ENCODE measurements around the gene FAM117A.
"Not testable (repeated sequence)": the region's sequence is repeated elsewhere in the genome, so short reads cannot be mapped to it uniquely, and the experiment has no call there.

FAM117A gene

DNA sequence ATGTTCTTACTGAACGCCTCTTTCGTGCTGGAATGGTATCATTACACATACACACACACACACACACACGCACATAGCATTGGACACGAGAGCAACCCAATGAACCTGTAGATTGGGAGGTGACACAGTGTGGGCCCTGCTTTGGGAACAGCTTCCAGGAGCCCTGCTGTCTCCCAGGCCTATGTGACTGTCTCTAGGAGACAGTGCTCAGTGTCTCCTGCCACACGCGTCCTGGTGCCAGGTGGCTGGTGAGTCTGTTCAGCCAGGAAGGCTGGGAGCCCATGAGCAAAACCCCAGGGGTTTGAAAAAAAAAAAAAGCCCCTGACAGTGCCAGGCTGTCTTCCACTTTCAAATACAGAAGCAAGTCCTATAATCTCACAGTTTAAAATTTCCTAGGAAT lies 83.6 kb downstream of the FAM117A start:
- Histone ChIP-seq H3K27me3 (replicated peaks; ENCODE audit: control insufficient read depth, insufficient read depth, low read length, poor library complexity, severe bottlenecking) (no peaks in the 10 kb centered on the region), H3K9me3 (ENCODE audit: control insufficient read depth, low read length) (no peaks in the 10 kb centered on the region), H3K4me3 (ENCODE audit: insufficient read depth, low read depth, low read length, poor library complexity, severe bottlenecking) (no peak overlapping the region), H3K27ac (ENCODE audit: insufficient read depth, low read length, poor library complexity, severe bottlenecking) (no peak overlapping the region), H3K4me1 (ENCODE audit: control insufficient read depth, insufficient read depth, low read length, poor library complexity, severe bottlenecking) (peaks cover 16% of the 10 kb centered on the region), H3K36me3 (ENCODE audit: control insufficient read depth, insufficient read depth, low read length) (no peaks in the 10 kb centered on the region)
- DNase-seq = no peak

DNA sequence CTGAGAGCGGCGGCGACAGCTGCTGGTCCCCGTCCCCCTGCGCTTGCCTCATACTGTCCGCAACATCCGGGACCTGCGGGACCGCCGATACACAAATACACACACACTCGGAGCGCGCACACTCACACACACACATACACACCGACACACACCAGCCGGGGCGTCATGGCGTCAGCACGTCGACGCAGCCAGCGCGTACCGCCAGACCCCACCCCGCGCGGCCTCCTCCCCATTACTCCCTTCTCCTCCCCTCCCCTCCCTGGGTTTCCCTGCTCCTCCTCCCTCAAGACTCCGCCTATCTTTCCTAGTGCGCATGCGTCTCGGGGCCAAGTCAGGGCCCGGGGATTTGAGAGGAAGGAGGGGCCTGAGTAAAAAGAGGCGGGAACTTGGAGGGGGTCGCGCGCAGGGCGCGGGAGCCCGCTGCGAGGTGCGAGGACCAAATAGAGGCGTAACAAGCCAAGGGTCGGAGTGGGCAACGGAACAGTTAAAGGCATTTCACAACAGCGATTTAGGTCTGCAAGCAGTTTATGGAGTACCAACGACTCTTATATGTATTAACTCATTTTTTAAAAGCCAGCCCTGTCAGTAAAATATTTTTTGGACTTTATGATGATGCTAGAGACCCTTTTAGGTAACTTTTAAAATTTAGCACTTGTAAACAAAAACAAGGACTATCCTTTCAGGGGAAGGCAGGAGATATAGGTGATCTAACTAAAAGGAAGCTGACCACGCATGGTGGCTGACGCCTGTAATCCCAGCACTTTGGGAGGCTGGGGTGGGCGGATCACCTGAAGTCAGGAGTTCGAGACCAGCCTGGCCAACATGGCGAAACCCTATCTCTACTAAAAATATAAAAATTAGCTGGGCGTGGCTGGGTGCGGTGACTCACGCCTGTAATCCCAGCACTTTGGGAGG lies 85.7 kb downstream of the FAM117A start, which contains the start of gene SPOP:
Gene SPOP (minus strand): TSS at position 165 of the 915 bp plus-strand sequence. CDS start 55,287 bp downstream, outside the sequence.
- Histone ChIP-seq H3K9me3 (ENCODE audit: control insufficient read depth, low read length) (no peaks in the 10 kb centered on the region), H3K27ac (ENCODE audit: insufficient read depth, low read length, poor library complexity, severe bottlenecking) (peak within 1 kb of the TSS; percentile 98), H3K36me3 (ENCODE audit: control insufficient read depth, insufficient read depth, low read length) (peaks cover 7% of the 10 kb centered on the region), H3K4me1 (ENCODE audit: control insufficient read depth, insufficient read depth, low read length, poor library complexity, severe bottlenecking) (peaks cover 28% of the 10 kb centered on the region), H3K27me3 (replicated peaks; ENCODE audit: control insufficient read depth, insufficient read depth, low read length, poor library complexity, severe bottlenecking) (no peaks in the 10 kb centered on the region), H3K4me3 (ENCODE audit: insufficient read depth, low read depth, low read length, poor library complexity, severe bottlenecking) (peak within 1 kb of the TSS; percentile 60)
- DNase-seq = peak; percentile 98 to 99 (median 98)

- Histone ChIP-seq H3K36me3 (ENCODE audit: control insufficient read depth, insufficient read depth, low read length) (peaks cover 7% of the 10 kb centered on the region), H3K27ac (ENCODE audit: insufficient read depth, low read length, poor library complexity, severe bottlenecking) (peak overlapping the region; percentile 98), H3K9me3 (ENCODE audit: control insufficient read depth, low read length) (no peaks in the 10 kb centered on the region), H3K27me3 (replicated peaks; ENCODE audit: control insufficient read depth, insufficient read depth, low read length, poor library complexity, severe bottlenecking) (no peaks in the 10 kb centered on the region), H3K4me1 (ENCODE audit: control insufficient read depth, insufficient read depth, low read length, poor library complexity, severe bottlenecking) (peaks cover 30% of the 10 kb centered on the region), H3K4me3 (ENCODE audit: insufficient read depth, low read depth, low read length, poor library complexity, severe bottlenecking) (peak overlapping the region; percentile 60)
- peak; percentile 88 to 96 (median 95) for DNase-seq
Observed at GRCh38 chr17:49677134-49677932, 86.6 kb downstream of the FAM117A start.

GRCh38 chr17:49676276-49676868 lies 87.6 kb downstream of the FAM117A start:
- Histone ChIP-seq H3K4me3 (ENCODE audit: insufficient read depth, low read depth, low read length, poor library complexity, severe bottlenecking) (peak overlapping the region; percentile 60), H3K36me3 (ENCODE audit: control insufficient read depth, insufficient read depth, low read length) (peaks cover 7% of the 10 kb centered on the region), H3K27me3 (replicated peaks; ENCODE audit: control insufficient read depth, insufficient read depth, low read length, poor library complexity, severe bottlenecking) (no peaks in the 10 kb centered on the region), H3K27ac (ENCODE audit: insufficient read depth, low read length, poor library complexity, severe bottlenecking) (peak overlapping the region; percentile 98), H3K4me1 (ENCODE audit: control insufficient read depth, insufficient read depth, low read length, poor library complexity, severe bottlenecking) (peaks cover 30% of the 10 kb centered on the region), H3K9me3 (ENCODE audit: control insufficient read depth, low read length) (no peaks in the 10 kb centered on the region)
- DNase-seq = peak in 1 of 3 donors; percentile 30

DNA sequence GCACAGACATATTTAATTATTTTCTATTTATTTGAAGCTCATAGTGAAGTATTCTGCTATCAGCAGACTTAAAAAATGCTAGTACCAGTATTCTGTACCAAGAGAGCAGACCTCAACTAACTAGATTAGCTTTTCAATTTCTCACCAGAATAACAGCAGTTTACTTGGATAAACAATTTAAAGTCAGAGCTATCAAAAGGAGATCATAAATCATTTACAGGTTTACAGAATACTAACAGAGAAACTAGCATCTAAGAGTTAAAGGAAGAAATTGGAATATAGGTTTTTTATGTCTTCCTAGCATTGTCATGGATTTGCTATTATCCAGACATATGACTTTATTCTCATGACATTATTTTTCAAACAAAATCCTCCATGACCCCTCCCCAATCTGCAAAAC lies 89.4 kb downstream of the FAM117A start:
- Histone ChIP-seq H3K4me3 (ENCODE audit: insufficient read depth, low read depth, low read length, poor library complexity, severe bottlenecking) (no peak overlapping the region), H3K27ac (ENCODE audit: insufficient read depth, low read length, poor library complexity, severe bottlenecking) (peak overlapping the region; percentile 18), H3K36me3 (ENCODE audit: control insufficient read depth, insufficient read depth, low read length) (peaks cover 7% of the 10 kb centered on the region), H3K9me3 (ENCODE audit: control insufficient read depth, low read length) (no peaks in the 10 kb centered on the region), H3K27me3 (replicated peaks; ENCODE audit: control insufficient read depth, insufficient read depth, low read length, poor library complexity, severe bottlenecking) (no peaks in the 10 kb centered on the region), H3K4me1 (ENCODE audit: control insufficient read depth, insufficient read depth, low read length, poor library complexity, severe bottlenecking) (peaks cover 30% of the 10 kb centered on the region)
- DNase-seq = no peak

GRCh38 chr17:49673679-49674078 lies 90.3 kb downstream of the FAM117A start:
- H3K4me3 ChIP-seq (ENCODE audit: insufficient read depth, low read depth, low read length, poor library complexity, severe bottlenecking); H3K9me3 ChIP-seq (ENCODE audit: control insufficient read depth, low read length); DNase-seq; H3K36me3 ChIP-seq (ENCODE audit: control insufficient read depth, insufficient read depth, low read length); H3K27ac ChIP-seq (ENCODE audit: insufficient read depth, low read length, poor library complexity, severe bottlenecking); H3K27me3 ChIP-seq (replicated peaks; ENCODE audit: control insufficient read depth, insufficient read depth, low read length, poor library complexity, severe bottlenecking): not testable (repeated sequence)
- peaks cover 30% of the 10 kb centered on the region for H3K4me1 ChIP-seq (ENCODE audit: control insufficient read depth, insufficient read depth, low read length, poor library complexity, severe bottlenecking)

GRCh38 chr17:49670641-49671040 lies 93.3 kb downstream of the FAM117A start:
- Histone ChIP-seq H3K4me1 (ENCODE audit: control insufficient read depth, insufficient read depth, low read length, poor library complexity, severe bottlenecking) (peaks cover 17% of the 10 kb centered on the region), H3K27ac (ENCODE audit: insufficient read depth, low read length, poor library complexity, severe bottlenecking) (peak overlapping the region; percentile 18)

GRCh38 chr17:49670002-49670401 lies 93.9 kb downstream of the FAM117A start:
- H3K27me3 ChIP-seq (replicated peaks; ENCODE audit: control insufficient read depth, insufficient read depth, low read length, poor library complexity, severe bottlenecking) = no peaks in the 10 kb centered on the region
- no peaks in the 10 kb centered on the region for H3K9me3 ChIP-seq (ENCODE audit: control insufficient read depth, low read length)
- peaks cover 5% of the 10 kb centered on the region for H3K36me3 ChIP-seq (ENCODE audit: control insufficient read depth, insufficient read depth, low read length)
- no peak overlapping the region for H3K4me3 ChIP-seq (ENCODE audit: insufficient read depth, low read depth, low read length, poor library complexity, severe bottlenecking)
- H3K4me1 ChIP-seq (ENCODE audit: control insufficient read depth, insufficient read depth, low read length, poor library complexity, severe bottlenecking) = peaks cover 12% of the 10 kb centered on the region
- no peak overlapping the region for H3K27ac ChIP-seq (ENCODE audit: insufficient read depth, low read length, poor library complexity, severe bottlenecking)
- DNase-seq = no peak

More at GRCh38 chr17:49670641-49671040, 93.3 kb downstream of the FAM117A start:
- H3K27me3 ChIP-seq (replicated peaks; ENCODE audit: control insufficient read depth, insufficient read depth, low read length, poor library complexity, severe bottlenecking) = no peaks in the 10 kb centered on the region
- peaks cover 7% of the 10 kb centered on the region for H3K36me3 ChIP-seq (ENCODE audit: control insufficient read depth, insufficient read depth, low read length)
- no peak for DNase-seq
- no peak overlapping the region for H3K4me3 ChIP-seq (ENCODE audit: insufficient read depth, low read depth, low read length, poor library complexity, severe bottlenecking)
- H3K9me3 ChIP-seq (ENCODE audit: control insufficient read depth, low read length) = no peaks in the 10 kb centered on the region

DNA sequence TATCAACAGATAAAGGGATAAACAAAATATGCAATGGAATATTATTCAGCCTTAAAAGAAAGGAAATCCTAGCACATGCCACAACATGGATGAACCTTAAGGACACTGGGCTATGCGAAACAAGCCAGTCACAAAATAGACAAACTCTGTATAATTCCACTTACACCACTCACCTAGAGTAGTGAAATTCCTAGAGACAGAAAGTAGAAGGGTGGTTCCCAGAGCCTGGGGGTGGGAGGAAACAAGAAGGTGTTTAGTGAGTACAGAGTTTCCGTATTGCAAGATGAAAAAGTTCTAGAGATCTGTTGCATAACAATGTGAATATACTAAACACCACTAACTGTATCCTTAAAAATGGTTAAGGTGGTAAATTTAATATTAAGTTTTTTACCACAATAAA lies 96.1 kb downstream of the FAM117A start:
- Histone ChIP-seq H3K4me1 (ENCODE audit: control insufficient read depth, insufficient read depth, low read length, poor library complexity, severe bottlenecking) (peaks cover 2% of the 10 kb centered on the region), H3K9me3 (ENCODE audit: control insufficient read depth, low read length) (no peaks in the 10 kb centered on the region), H3K27me3 (replicated peaks; ENCODE audit: control insufficient read depth, insufficient read depth, low read length, poor library complexity, severe bottlenecking) (no peaks in the 10 kb centered on the region), H3K36me3 (ENCODE audit: control insufficient read depth, insufficient read depth, low read length) (no peaks in the 10 kb centered on the region), H3K27ac (ENCODE audit: insufficient read depth, low read length, poor library complexity, severe bottlenecking) (no peak overlapping the region), H3K4me3 (ENCODE audit: insufficient read depth, low read depth, low read length, poor library complexity, severe bottlenecking) (no peak overlapping the region)
- DNase-seq = no peak

All from effector memory CD4-positive, alpha-beta T cell (primary cell).